C1 segment of cervical spinal cord (tissue), 14 donors: ENCODE results near the gene GOLGA6L25.
"Not testable (repeated sequence)": the region's sequence is repeated elsewhere in the genome, so short reads cannot be mapped to it uniquely, and the experiment has no call there.

Experiments
- DNase-seq, 14 donors: peaks; one replicate each; lab custom pipeline; 2025; lab: John Stamatoyannopoulos, UW

The GOLGA6L25 gene

GRCh38 chr15:28553268-28553667, at the start of gene GOLGA6L25:
TSS of gene GOLGA6L25 (plus strand) at chr15:28553568. CDS start at chr15:28553629, 61 bp downstream.
- not testable (repeated sequence) for DNase-seq

DNA sequence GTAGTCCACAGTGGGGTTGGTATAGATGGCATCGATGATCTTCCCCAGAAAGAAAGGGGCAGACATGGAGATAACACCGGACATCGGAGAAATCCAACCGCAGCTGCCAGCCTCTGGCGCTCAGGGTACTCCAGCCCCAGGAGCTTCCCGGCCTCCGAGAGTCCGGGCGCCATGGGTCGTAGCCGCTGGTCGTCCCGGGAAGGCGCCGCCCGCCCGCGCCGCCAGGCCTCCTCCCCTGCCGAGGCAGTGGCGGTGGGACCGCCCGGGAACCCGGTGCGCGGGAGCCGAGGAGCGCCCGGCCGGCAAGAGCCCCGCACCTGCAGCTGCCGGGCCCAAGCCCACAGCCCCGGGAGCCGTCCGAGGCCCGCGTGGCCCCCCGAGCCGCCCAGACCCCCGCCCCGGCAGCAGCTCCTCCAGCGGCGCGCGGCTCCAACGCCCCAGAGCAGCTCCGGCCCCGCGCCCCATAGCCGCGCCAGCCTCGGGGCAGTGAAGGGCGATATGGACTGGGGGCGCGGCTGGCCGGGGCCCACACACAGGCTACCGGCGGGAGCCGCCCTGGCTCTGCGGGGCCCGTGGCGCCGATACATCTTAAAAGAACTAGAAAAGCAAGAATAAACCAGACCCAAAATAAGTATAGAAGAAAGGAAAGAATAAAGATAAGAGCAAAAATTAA, 45.0 kb upstream of the GOLGA6L25 start:
- not testable (repeated sequence) for DNase-seq

- not testable (repeated sequence) for DNase-seq
Observed at GRCh38 chr15:28514128-28514527, 39.2 kb upstream of the GOLGA6L25 start.

GRCh38 chr15:28515208-28515607, 38.2 kb upstream of the GOLGA6L25 start:
- not testable (repeated sequence) for DNase-seq

DNA sequence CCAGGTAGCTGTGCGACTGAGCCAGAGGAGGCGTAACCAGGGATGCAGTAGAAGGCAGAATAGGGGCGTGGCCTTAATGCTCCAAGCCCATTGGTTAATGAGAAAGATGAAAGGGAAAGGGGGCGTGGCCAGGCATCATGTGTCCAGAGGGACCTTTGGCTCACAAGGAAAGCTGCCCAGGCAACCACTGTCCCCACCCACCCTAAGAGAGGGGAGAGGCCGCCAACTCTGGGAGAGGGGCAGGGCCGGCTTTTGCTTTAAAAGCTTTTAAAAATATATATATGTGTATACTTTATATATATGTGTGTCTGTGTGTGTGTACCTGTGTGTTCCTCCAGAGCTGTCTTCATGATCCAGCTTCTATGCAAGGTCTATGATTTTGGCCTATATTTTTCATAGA, 20.4 kb upstream of the GOLGA6L25 start, which contains the start of gene GOLGA8G:
TSS of gene GOLGA8G (minus strand) at position 18 of the 400 bp plus-strand sequence. CDS start 62 bp downstream, outside the sequence.
- DNase-seq = not testable (repeated sequence)

DNA sequence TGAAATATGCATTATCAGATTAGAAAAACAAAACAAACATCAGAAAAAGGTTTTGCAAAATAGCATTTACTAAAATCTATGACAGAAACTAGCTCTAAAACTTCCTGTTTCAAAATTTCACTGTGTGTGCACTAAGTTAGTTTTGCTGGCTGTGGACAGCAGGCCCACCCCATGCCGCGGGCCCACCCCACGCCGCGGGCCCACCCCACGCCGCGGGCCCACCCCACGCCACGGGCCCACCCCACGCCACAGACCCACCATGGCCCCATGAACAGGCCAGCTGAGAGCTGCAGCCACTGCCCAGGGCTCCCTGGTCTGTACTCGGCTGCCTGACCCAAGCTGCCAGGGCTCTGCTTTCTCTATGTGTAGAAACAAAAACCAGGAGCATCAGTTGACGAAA, 20.0 kb downstream of the GOLGA6L25 start:
- DNase-seq = not testable (repeated sequence)

- not testable (repeated sequence) for DNase-seq
Observed at GRCh38 chr15:28588977-28589606, 35.7 kb downstream of the GOLGA6L25 start.

GRCh38 chr15:28589769-28590168, 36.4 kb downstream of the GOLGA6L25 start:
- not testable (repeated sequence) for DNase-seq

DNA sequence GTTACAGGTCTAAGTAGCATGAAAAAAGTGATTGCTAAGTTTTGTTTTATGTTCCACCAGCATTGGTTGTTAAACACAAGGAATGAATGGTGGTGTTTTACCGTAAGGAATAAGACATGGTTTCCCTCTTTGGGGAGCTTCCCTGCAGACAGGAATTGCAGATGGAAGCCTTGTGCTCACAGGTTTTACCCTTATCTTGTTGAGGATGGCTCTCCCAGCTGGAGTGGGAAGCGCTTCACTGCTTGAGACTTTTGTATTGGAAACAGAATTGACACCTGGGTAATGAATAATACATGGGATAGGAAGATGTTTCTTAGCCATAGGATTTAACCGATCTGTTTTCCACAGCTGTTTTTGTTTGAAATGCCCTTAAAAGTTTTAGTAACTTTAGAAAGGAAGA, 39.0 kb downstream of the GOLGA6L25 start:
- DNase-seq = not testable (repeated sequence)

DNA sequence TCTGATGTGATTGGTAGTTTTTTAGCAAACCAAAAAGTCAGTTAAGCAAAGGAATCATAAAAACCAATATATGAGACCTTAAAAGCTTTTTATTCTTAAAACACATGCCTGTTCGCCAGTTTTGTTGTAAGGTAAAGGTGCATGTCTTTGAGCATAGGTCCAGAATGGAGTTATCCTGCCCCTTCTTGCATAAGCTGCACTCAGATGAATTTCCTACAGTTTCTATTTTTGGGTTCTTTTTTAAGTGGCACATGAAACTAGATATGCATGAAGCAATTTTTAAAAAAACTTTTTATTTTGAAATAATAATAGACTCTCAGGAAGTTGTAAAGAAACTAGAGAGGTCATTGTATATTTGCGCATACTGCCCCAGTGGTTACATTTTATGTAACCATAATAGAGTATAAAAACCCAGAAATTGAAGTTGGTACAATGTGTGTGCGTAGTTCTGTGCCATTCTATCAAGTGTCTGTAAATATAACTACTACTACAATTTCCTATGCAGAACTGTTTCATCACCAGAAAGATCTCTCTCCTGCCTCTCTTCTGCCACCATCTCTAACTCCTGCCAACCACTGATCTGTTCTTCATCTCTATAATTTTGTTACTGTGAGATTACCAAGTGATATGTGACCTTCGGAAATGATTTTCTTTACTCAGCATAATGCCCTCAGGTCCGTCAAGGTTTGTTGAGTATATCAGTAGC, 40.2 kb downstream of the GOLGA6L25 start:
- DNase-seq = not testable (repeated sequence)

- DNase-seq = not testable (repeated sequence)
Observed at GRCh38 chr15:28597471-28597870, 44.1 kb downstream of the GOLGA6L25 start.

GRCh38 chr15:28598209-28598608, 44.8 kb downstream of the GOLGA6L25 start:
- not testable (repeated sequence) for DNase-seq

DNA sequence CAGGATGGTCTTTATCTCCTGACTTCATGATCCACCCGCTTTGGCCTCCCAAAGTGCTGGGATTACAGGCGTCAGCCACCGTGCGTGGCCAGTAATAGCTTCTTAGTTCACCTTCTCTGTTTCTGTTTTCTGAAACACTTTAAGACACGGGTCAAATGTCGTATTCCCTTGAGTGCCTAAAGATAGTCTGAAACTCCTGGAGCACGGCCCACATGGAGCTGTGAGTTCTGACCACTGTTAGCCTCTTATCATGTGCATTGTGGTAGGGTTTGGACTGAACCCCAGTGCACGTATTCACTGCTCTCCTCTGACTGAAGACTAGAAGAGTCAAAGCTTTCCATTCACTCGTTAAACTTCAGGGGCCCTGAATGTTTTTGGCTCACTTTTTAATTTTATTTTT, 48.8 kb downstream of the GOLGA6L25 start:
- not testable (repeated sequence) for DNase-seq
